Measurements from ENCODE around the gene CDC42EP3.

GRCh38 chr2:37679072-37679695 is 7.7 kb upstream of the CDC42EP3 start:
- TF ChIP-seq CTCF (IDR thresholded peaks at IDR 0.05; ENCODE audit: borderline replicate concordance, extremely low read depth, low read length, poor library complexity, severe bottlenecking) (no peak), EZH2 (IDR thresholded peaks at IDR 0.05; ENCODE audit: borderline replicate concordance, low read depth, low read length, severe bottlenecking) (no peak)

All from DND-41 (cell line).